Activated T-cell treated with anti-CD3 and anti-CD28 coated beads, Interleukin-2, amount 50 U/mL, for 72 hours (primary cell): ENCODE measurements around the gene CHST15. TPM values are rescaled to one million over a fixed set of nuclear protein-coding genes. Genes with fewer than 3 reads are reported as not detected.
A peak's percentile ranks its signal among the peaks of the same experiment; 100 is the strongest.

ENCODE experiments used
- ATAC-seq, 2 donors: fragments of 150-1000 bp; cut with Tn5 transposase; replicated peaks in 1 of 2; 2 replicates each; pipeline ENCODE4 v1.10.0; 2021; ENCODE audit warnings: moderate library complexity in 2 of 2, mild to moderate bottlenecking in 1 of 2
- DNase-seq, 2 donors: peaks; one replicate each; pipeline ENCODE4 v3.0.0; 2021 to 2022; ENCODE audit warnings: mixed read lengths in 1 of 2
- H3K27ac Mint-ChIP-seq: one replicate; pipeline ENCODE4 v1.8.0; 2022; ENCODE audit warnings: mild to moderate bottlenecking, moderate library complexity, mixed read lengths
- H3K27me3 Mint-ChIP-seq: one replicate; pipeline ENCODE4 v1.8.0; 2022; ENCODE audit warnings: low read depth, mixed read lengths
- H3K36me3 Mint-ChIP-seq, 2 donors: one replicate each; pipeline ENCODE4 v1.8.0; 2022; ENCODE audit warnings: mixed read lengths in 2 of 2, mild to moderate bottlenecking in 1 of 2; ENCODE audit not compliant: insufficient read depth in 2 of 2
- H3K4me1 Mint-ChIP-seq: one replicate; pipeline ENCODE4 v1.8.0; 2022; ENCODE audit warnings: low read depth, mixed read lengths
- H3K4me3 Mint-ChIP-seq, 2 donors: one replicate each; pipeline ENCODE4 v1.8.0; 2022; ENCODE audit warnings: mild to moderate bottlenecking in 2 of 2, mixed read lengths in 2 of 2, moderate library complexity in 2 of 2
- H3K9me3 Mint-ChIP-seq, 2 donors: one replicate each; pipeline ENCODE4 v1.8.0; 2022; ENCODE audit warnings: mixed read lengths in 2 of 2
- total RNA-seq, 2 donors: library from RNA; stranded (reverse); gene quantifications; one replicate each; pipeline ENCODE4 v1.2.3, GENCODE V29; 2022

The CHST15 gene
- total RNA-seq, 2 donors from 2014 or later: 0.38 to 2.4 TPM

DNA sequence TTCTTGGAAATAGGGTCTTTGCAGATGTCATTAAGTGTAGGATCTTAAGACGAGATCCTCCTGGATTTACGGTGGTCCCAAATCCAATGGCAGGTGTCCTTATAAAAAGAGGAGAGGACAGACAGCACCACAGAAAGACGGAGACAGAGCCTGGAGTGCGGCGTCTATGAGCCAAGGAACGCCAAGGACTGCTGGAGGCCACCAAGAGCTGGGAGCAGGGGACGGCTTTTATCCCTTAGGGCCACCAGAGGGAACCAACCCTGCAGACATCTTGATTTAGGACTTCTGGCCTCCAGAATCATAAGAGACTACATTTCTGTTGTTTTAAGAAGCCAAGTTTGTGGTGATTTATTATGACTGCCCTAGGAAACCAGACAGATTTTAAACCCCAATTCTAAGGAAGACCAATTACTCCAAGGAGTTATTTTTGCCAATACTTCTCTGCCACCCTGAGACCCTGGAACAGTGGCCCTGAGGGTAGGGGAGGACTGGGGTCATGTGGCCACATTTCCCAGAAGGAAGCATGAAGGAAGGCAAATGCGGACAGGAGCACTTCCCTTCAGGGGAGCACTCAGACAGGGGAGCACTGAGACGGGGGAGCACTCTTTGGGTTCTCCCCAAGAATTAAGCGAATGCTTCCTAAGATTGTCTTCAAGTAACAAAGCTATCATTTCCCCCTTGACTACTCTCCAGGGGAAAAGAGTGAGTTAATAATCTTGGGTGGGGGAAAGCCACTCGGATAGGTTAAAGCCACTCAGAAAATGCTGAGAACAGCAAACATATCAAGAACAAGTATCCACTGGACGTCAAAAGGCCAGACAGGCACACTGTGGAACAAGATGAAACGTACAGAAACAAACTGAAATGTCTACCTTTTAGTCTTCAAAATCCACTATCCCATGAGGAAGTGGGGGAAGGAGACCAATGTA lies 67.5 kb downstream of the CHST15 start:
- H3K4me1 Mint-ChIP-seq: peaks cover 10% of the 10 kb centered on the region
- H3K27me3 Mint-ChIP-seq: no peaks in the 10 kb centered on the region
- ATAC-seq (no peak), DNase-seq (no peak)
- H3K36me3 Mint-ChIP-seq: no peaks in the 10 kb centered on the region
- peak overlapping the region; percentile 78 for H3K27ac Mint-ChIP-seq
- no peaks in the 10 kb centered on the region for H3K9me3 Mint-ChIP-seq
- H3K4me3 Mint-ChIP-seq: no peak overlapping the region

DNA sequence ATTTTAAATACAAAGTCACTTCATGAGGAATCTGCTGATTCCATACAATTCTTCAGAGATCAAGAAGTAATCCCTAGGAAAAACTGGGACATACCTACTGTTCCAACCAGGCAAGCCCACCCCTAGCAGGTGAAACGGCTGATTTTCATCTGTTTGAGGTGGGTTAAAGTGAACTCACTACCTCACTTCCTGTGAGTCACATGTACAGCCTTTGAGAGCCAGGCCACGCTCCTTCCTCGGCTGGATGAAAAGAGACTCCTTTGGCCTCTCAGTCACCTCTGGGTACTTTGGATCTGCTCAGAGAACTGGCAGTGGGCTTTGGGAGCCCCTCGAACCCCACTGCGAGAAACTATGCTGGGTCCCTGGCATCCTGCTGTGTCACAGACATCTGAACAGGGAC lies 68.2 kb downstream of the CHST15 start:
- Mint-ChIP-seq H3K27ac (peak overlapping the region; percentile 78), H3K27me3 (no peaks in the 10 kb centered on the region), H3K9me3 (no peaks in the 10 kb centered on the region), H3K36me3 (no peaks in the 10 kb centered on the region), H3K4me1 (peaks cover 10% of the 10 kb centered on the region), H3K4me3 (no peak overlapping the region)
- DNase-seq (peak in 1 of 2 donors; percentile 23), ATAC-seq (peak; percentile 63)

GRCh38 chr10:124022066-124022465 lies 71.3 kb downstream of the CHST15 start:
- no peak for DNase-seq
- no peaks in the 10 kb centered on the region for H3K9me3 Mint-ChIP-seq
- H3K4me1 Mint-ChIP-seq: peaks cover 10% of the 10 kb centered on the region
- no peaks in the 10 kb centered on the region for H3K27me3 Mint-ChIP-seq
- no peaks in the 10 kb centered on the region for H3K36me3 Mint-ChIP-seq
- H3K27ac Mint-ChIP-seq: no peak overlapping the region
- no peak for ATAC-seq
- no peak overlapping the region for H3K4me3 Mint-ChIP-seq

GRCh38 chr10:124020981-124021815 lies 72.2 kb downstream of the CHST15 start:
- Mint-ChIP-seq H3K9me3 (no peaks in the 10 kb centered on the region), H3K27me3 (no peaks in the 10 kb centered on the region), H3K27ac (no peak overlapping the region), H3K4me1 (peaks cover 10% of the 10 kb centered on the region), H3K4me3 (no peak overlapping the region), H3K36me3 (no peaks in the 10 kb centered on the region)
- no peak for DNase-seq
- no peak for ATAC-seq

DNA sequence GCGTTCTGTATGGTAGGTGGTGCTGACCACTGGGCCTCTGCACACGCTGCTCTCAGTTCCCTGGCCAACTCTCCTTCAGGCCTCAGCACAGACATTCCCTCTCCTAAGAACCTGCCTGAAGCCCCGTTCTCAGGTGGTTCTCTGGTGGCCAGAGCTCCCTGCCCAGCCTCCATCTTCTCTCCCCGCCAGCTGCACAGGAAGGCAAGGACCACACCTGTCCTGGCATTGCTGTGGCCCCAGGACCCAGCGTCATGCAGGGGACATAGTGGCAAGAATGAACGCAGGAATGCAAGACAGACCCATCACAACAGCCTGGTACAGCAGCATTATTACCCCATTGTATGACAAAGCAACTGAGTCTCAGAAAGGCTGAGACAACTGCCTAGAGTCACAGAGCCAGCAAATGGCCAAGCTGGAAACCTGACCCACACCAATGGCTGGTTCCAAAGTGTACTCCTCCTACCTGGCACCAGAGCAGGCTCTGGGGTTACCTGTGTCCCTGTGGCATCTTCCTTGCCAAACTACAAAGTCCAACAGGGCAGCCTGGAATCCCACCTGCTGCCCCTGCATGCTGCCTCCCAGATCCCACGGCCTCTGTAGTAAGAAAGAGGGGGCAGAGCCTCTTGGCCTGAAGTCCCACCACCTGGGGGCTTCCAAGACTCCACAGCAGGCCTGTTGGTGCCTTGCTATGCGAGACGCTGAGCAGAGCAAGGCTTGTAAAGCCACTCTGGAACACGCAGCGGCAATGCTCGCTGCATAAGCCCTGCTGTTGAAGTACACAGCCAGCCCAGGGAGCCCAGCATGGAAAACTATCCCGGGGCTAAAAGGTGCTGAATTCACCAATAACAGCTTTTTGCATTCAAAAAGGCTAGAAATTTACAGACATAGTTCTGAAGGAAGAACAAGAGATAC lies 73.3 kb downstream of the CHST15 start:
- ATAC-seq (no peak), DNase-seq (no peak)
- Mint-ChIP-seq H3K9me3 (no peaks in the 10 kb centered on the region), H3K4me1 (peaks cover 5% of the 10 kb centered on the region), H3K36me3 (no peaks in the 10 kb centered on the region), H3K27ac (no peak overlapping the region), H3K27me3 (no peaks in the 10 kb centered on the region), H3K4me3 (no peak overlapping the region)

- no peaks in the 10 kb centered on the region for H3K27me3 Mint-ChIP-seq
- H3K4me1 Mint-ChIP-seq: no peaks in the 10 kb centered on the region
- H3K4me3 Mint-ChIP-seq: no peak overlapping the region
- ATAC-seq (no peak), DNase-seq (no peak)
- H3K9me3 Mint-ChIP-seq: peaks cover under 1% of the 10 kb centered on the region in 2 donors
- peaks cover under 1% of the 10 kb centered on the region in 2 donors for H3K36me3 Mint-ChIP-seq
- H3K27ac Mint-ChIP-seq: no peak overlapping the region
Observed at GRCh38 chr10:124018886-124019525, 74.4 kb downstream of the CHST15 start.

GRCh38 chr10:124017729-124018128 lies 75.7 kb downstream of the CHST15 start:
- ATAC-seq (no peak), DNase-seq (no peak)
- Mint-ChIP-seq H3K4me1 (no peaks in the 10 kb centered on the region), H3K27me3 (no peaks in the 10 kb centered on the region), H3K4me3 (no peak overlapping the region), H3K36me3 (peaks cover 5 to 6% of the 10 kb centered on the region in 2 donors), H3K9me3 (peaks cover 6 to 7% of the 10 kb centered on the region in 2 donors), H3K27ac (no peak overlapping the region)

DNA sequence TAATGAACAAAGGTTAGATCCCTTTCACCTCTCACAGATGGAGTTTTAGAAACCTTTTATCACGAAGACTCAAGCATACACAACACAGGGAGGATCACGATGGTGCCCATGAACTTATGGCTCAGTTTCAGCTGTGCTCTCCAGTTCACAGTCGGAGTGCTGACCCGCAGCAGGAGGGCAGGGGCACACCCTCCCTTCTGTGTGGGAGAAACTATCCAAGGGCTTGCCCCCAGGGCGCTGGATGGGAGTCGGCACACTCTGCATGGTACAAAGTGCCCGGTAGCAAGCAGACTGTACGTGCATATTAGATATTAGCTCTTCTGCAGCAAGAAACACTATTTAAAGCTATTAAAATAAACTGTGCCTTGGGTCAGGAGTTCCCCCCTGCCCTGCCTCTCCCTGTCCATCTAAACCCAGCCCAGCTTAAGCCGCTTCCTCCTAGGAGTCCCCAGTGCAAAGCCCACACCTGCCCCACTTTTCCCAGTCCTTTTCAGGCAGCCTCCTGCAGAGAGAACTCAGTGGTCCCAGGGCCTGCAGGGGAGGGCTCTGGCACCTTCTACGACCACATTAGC lies 76.5 kb downstream of the CHST15 start:
- no peak for ATAC-seq
- Mint-ChIP-seq H3K4me3 (no peak overlapping the region), H3K27ac (no peak overlapping the region), H3K9me3 (peaks cover 6 to 7% of the 10 kb centered on the region in 2 donors), H3K4me1 (no peaks in the 10 kb centered on the region), H3K36me3 (peaks cover 5 to 6% of the 10 kb centered on the region in 2 donors), H3K27me3 (no peaks in the 10 kb centered on the region)
- no peak for DNase-seq

DNA sequence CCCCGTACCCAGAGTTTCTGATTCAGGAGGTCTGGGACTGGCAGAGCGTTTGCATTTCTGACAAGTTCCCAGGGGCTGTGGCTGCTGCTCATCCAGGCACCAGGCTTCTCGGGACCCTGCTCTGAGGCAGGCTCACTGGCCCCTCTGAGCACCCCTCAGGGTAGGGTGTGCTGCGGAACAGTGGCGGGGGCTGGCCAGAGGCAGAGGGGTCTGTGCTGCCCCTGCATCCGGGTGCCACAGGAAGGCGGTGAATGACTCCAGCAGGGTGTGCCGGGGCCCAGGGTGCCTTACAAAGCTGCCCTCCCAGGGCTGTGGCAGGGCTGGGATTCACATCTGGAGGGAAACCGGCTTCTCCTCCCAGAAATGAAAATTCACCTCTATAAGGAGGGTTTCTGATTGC lies 77.4 kb downstream of the CHST15 start:
- H3K4me1 Mint-ChIP-seq: no peaks in the 10 kb centered on the region
- H3K4me3 Mint-ChIP-seq: no peak overlapping the region
- no peak overlapping the region for H3K27ac Mint-ChIP-seq
- peaks cover 5 to 6% of the 10 kb centered on the region in 2 donors for H3K36me3 Mint-ChIP-seq
- peaks cover 6 to 7% of the 10 kb centered on the region in 2 donors for H3K9me3 Mint-ChIP-seq
- H3K27me3 Mint-ChIP-seq: no peaks in the 10 kb centered on the region
- DNase-seq: no peak
- no peak for ATAC-seq

DNA sequence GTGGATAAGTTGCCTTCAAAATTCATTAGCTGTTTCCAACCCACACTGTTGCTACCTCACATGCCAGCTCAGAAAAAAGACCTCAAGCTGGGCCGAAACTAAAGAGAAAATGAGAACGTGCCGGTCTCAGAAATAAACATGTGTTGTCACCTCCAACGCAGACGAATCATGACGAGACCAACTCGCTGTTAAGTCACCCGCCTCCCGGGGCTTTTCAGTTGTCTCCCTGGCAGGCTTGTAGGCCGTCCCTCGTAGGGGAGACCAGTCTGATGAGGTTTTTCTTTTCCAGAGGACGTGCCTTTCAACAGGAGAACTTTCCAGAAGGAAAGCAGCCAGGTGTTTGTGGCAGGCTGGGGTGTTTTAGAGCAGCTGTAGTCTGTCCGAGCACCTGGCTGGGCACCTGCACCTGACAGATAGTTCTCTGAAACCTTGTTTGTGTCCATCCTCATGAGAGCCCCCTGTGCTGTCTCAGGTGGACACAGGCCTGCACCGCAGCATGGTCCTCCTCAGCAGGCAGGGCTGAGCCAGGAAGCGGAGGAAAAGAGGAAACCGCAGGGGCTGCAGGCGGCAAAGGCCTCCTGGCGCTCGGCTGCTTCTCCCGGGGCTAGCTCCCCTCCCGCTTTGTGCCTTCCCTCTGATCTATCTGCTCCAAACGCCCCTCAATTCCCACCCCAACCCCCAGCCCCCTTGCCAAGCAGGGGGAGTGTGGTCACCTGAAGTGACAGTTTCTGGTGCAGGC lies 78.8 kb downstream of the CHST15 start:
- Mint-ChIP-seq H3K27ac (no peak overlapping the region), H3K4me1 (no peaks in the 10 kb centered on the region), H3K36me3 (peaks cover 5 to 6% of the 10 kb centered on the region in 2 donors), H3K9me3 (peaks cover 6 to 7% of the 10 kb centered on the region in 2 donors), H3K4me3 (no peak overlapping the region), H3K27me3 (no peaks in the 10 kb centered on the region)
- no peak for ATAC-seq
- no peak for DNase-seq

DNA sequence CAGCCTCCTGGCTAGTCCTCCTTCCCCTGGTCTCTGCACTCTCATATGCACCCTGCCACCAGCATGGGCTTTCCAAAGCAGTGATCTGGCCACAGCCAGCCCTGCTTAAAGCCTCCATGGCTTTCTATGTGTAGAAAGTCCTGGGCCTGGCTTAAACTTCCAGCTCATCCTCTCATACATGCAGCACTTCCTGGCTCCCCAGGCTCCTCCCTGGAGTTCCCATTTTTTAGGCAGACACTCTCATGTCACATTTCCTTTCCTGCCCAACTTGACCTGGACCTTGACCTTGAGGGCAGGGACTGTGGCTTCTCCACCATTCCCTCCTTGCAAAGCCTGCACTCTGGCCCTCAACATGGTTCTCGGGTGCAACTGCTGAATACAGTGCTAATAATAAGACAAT lies 79.5 kb downstream of the CHST15 start:
- Mint-ChIP-seq H3K36me3 (peaks cover 5 to 6% of the 10 kb centered on the region in 2 donors), H3K9me3 (peaks cover 6 to 7% of the 10 kb centered on the region in 2 donors), H3K4me3 (no peak overlapping the region), H3K27ac (no peak overlapping the region), H3K4me1 (no peaks in the 10 kb centered on the region), H3K27me3 (no peaks in the 10 kb centered on the region)
- DNase-seq (no peak), ATAC-seq (no peak)
